AG04450 (cell line): ENCODE results near the gene CDYL2. TPM values are rescaled to one million over a fixed set of nuclear protein-coding genes. Genes with fewer than 3 reads are reported as not detected.

ENCODE experiments used
- CTCF ChIA-PET: fragments of 300-600, 350-600 bp; formaldehyde crosslinking; extraction: SDS; loops from one replicate; lab custom pipeline; 2022; ENCODE audit warnings: antibody characterized with exemption, inconsistent platforms; lab: Charles Lee
- POLR2A ChIA-PET: fragments of 350-600 bp; formaldehyde crosslinking; extraction: SDS; loops from one replicate; lab custom pipeline; 2021; ENCODE audit warnings: antibody characterized with exemption, inconsistent platforms; lab: Yijun Ruan, JAX
- DNase-seq: peaks from one replicate; pipeline ENCODE4 v3.0.0-alpha.2; 2011; ENCODE audit warnings: low read depth, low spot score
- H3K27ac ChIP-seq: one replicate; pipeline ENCODE4 v1.5.1; 2012; ENCODE audit warnings: low read depth, low read length, control low read depth
- H3K27me3 ChIP-seq: one replicate; pipeline ENCODE4 v1.6.0; 2012; ENCODE audit warnings: low read length; ENCODE audit not compliant: control insufficient read depth, insufficient read depth
- H3K4me3 ChIP-seq: 2 replicates; pipeline ENCODE4 v1.5.1; 2011; ENCODE audit warnings: mild to moderate bottlenecking, low read depth, low read length, control low read depth
- H3K9me3 ChIP-seq: 2 replicates; pipeline ENCODE4 v1.5.1; 2012; ENCODE audit warnings: low read length; ENCODE audit not compliant: control insufficient read depth, insufficient read depth
- polyA plus RNA-seq: library from polyadenylated mRNA; depleted of rRNA; stranded (reverse); fragments of >200 nt; gene quantifications from 2 replicates; pipeline ENCODE4 v1.2.3, GENCODE V29; 2011
- TF ChIP-seq, protein P1 (sequence below): IDR thresholded peaks from 2 replicates; pipeline ENCODE4 v1.5.1; 2011; ENCODE audit warnings: low read depth, low read length, control low read depth, inconsistent platforms

Gene CDYL2
- polyA plus RNA-seq, 1 experiment: 2.3 TPM

DNA sequence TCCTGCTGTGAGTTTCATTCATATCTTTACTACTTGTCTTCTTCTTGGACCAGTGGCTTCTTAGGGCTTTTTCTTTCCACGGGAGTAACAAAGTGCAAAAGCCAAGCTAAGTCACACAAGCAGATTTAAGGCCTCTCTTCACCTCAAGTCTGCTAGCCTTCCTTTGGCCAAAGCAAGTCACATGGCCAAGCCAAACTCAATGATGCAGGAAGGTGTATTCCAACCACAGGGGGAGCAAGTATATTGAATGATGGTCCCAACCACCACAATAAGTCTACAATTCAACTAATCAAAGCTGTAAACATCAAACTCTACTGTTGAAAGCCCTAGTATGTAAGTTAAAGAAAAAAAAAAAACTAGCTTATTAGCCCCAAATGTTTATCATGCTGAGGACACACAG lies 44.5 kb upstream of the CDYL2 start:
- Histone ChIP-seq H3K27ac (no peak overlapping the region), H3K4me3 (no peak overlapping the region), H3K9me3 (no peaks in the 10 kb centered on the region), H3K27me3 (no peaks in the 10 kb centered on the region)
- ChIA-PET CTCF (interaction anchor here (0.5 kb wide), 1 partner anchor 23 kb away, joined by 3 read pairs; no protein-coding TSS in a partner anchor), POLR2A (no interaction called here)
- no peak for DNase-seq
- TF ChIP-seq, protein P1, sequence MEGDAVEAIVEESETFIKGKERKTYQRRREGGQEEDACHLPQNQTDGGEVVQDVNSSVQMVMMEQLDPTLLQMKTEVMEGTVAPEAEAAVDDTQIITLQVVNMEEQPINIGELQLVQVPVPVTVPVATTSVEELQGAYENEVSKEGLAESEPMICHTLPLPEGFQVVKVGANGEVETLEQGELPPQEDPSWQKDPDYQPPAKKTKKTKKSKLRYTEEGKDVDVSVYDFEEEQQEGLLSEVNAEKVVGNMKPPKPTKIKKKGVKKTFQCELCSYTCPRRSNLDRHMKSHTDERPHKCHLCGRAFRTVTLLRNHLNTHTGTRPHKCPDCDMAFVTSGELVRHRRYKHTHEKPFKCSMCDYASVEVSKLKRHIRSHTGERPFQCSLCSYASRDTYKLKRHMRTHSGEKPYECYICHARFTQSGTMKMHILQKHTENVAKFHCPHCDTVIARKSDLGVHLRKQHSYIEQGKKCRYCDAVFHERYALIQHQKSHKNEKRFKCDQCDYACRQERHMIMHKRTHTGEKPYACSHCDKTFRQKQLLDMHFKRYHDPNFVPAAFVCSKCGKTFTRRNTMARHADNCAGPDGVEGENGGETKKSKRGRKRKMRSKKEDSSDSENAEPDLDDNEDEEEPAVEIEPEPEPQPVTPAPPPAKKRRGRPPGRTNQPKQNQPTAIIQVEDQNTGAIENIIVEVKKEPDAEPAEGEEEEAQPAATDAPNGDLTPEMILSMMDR: no peak

DNA sequence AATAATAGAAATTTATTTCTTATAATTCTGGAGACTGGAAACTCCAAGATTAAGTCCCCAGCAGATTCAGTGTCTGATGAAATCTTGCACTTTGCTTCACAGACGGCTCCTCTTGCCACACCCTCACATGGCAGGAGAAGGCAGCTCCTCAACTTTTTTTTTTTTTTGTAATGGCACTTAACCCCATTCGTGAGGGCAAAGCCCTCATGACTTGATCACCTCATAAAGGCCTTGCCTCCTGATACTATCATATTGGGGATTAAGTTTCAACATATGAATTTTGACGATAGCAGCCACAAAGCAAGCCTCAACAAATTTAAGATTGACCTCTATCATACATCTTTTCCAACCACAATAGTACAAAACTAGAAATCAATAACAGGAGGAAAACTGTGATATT lies 42.3 kb upstream of the CDYL2 start:
- TF ChIP-seq, protein P1: no peak
- ChIA-PET POLR2A (no interaction called here), CTCF (no interaction called here)
- H3K27ac ChIP-seq: no peak overlapping the region
- H3K9me3 ChIP-seq: no peaks in the 10 kb centered on the region
- no peak for DNase-seq
- no peak overlapping the region for H3K4me3 ChIP-seq
- no peaks in the 10 kb centered on the region for H3K27me3 ChIP-seq

DNA sequence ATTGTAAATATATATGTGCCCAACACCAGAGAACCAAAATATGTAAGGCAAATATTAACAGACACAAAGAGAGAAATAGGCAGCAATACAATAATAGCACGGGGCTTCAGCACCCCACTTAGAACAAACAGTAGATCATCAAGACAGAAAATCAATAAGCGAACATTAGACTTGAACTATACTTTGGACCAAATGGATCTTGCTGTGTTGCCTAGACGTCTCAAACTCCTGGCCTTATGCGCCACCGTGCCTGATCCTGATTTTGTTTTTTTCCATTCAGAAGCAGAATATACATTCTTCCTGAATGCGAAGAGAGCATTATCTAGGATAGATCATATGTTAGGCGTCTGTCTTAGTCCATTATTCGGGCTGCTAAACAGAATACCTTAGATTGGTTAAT lies 41.9 kb upstream of the CDYL2 start:
- no peaks in the 10 kb centered on the region for H3K9me3 ChIP-seq
- no peak overlapping the region for H3K4me3 ChIP-seq
- POLR2A ChIA-PET: no interaction called here
- no peak for DNase-seq
- TF ChIP-seq, protein P1: no peak
- H3K27ac ChIP-seq: no peak overlapping the region
- CTCF ChIA-PET: interaction anchor here (1.0 to 1.7 kb wide), 2 partner anchors 21 to 320 kb away, joined by 3 read pairs; no protein-coding TSS in a partner anchor
- H3K27me3 ChIP-seq: no peaks in the 10 kb centered on the region

DNA sequence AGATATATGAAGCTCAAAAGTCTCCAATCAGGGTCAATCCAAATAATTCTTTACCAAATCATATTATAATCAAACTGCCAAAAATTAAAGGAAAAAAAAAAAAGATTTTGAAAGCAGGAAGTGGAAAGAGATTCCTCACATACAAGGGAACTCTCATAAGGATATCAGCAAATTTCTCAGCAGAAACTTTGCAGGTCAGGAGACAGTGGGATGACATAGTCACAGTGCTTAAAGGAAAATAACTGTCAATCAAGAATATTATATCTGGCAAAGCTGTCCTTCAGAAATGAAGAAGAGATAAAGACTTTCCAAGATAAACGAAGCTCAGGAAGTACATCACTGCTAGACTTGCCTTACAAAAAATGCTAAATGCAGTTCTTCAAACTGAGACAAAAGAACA lies 40.0 kb upstream of the CDYL2 start:
- CTCF ChIA-PET: interaction anchor here (0.6 to 1.6 kb wide), 2 partner anchors 19 to 318 kb away, joined by 3 to 4 read pairs; no protein-coding TSS in a partner anchor
- POLR2A ChIA-PET: no interaction called here
- TF ChIP-seq, protein P1: no peak

DNA sequence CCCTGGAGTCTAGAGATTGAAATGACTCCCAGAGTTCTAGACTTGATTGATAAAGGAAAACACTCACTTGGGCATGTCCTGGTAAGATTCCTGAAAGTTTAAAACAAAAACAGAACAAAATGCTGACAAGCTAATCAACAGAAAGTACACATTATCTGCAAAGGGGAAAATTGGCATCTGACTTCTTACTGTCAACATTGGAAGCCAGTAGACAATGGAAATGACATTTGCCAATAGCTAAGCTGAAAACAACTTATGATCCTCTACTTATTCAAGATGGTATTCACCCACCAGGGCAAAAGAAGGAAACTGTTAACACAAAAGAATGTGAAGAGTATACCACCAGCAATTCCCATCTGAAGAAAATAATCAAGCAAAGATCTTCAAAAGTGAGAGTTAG lies 36.8 kb upstream of the CDYL2 start:
- POLR2A ChIA-PET: no interaction called here
- TF ChIP-seq, protein P1: no peak
- DNase-seq: no peak
- Histone ChIP-seq H3K27me3 (no peaks in the 10 kb centered on the region), H3K27ac (no peak overlapping the region), H3K4me3 (no peak overlapping the region), H3K9me3 (no peaks in the 10 kb centered on the region)
- CTCF ChIA-PET: interaction anchor here (0.9 kb wide), 1 partner anchor 15 kb away, joined by 3 read pairs; no protein-coding TSS in a partner anchor

More for the DNA sequence above, 40.0 kb upstream of the CDYL2 start:
- Histone ChIP-seq H3K27me3 (no peaks in the 10 kb centered on the region), H3K27ac (no peak overlapping the region), H3K4me3 (no peak overlapping the region), H3K9me3 (no peaks in the 10 kb centered on the region)
- DNase-seq: no peak
